Measurements from ENCODE around the gene DCLK3.

The DCLK3 gene

GRCh38 chr3:36666166-36666565, 98.2 kb downstream of the DCLK3 start:
- DNase-seq = no peak

- no peak for DNase-seq
Measured at GRCh38 chr3:36663666-36664291, 100.6 kb downstream of the DCLK3 start.

GRCh38 chr3:36662626-36663025, 101.7 kb downstream of the DCLK3 start:
- no peak for DNase-seq
